A549 (cell line): ENCODE results near the gene NHEJ1. TPM values are rescaled to one million over a fixed set of nuclear protein-coding genes. Genes with fewer than 3 reads are reported as not detected.
A peak's percentile ranks its signal among the peaks of the same experiment; 100 is the strongest.

Experiments used
- ATAC-seq, 2 experiments: fragments of 200-7000 bp in 1 of 2; fragments of >200 bp in 1 of 2; cut with Nextera tagmentation in 1 of 2; cut with Tn5 transposase in 1 of 2; 3 replicates each; pipeline versions ENCODE4 v1.8.0 to v1.9.1; 2018 to 2020; ENCODE audit warnings: mild to moderate bottlenecking in 1 of 2, moderate library complexity in 1 of 2
- CTCF ChIA-PET: fragments of 300-600 bp; sonication (Branson Sonifier 250); formaldehyde crosslinking; extraction: SDS; loops from one replicate; lab custom pipeline; 2021; ENCODE audit warnings: antibody characterized with exemption, inconsistent platforms; lab: Yijun Ruan, JAX
- POLR2A ChIA-PET: fragments of 350-600 bp; formaldehyde crosslinking; extraction: SDS; loops from one replicate; lab custom pipeline; 2021; ENCODE audit warnings: antibody characterized with exemption, inconsistent platforms; lab: Yijun Ruan, JAX
- DNase-seq, 2 experiments: peaks; one replicate each; pipeline versions ENCODE4 v3.0.0 to v3.0.0-alpha.2; 2011 to 2016; ENCODE audit warnings: low read depth in 1 of 2, low spot score in 1 of 2
- FAIRE-seq: peaks from 2 replicates; lab custom pipeline; 2011; peaks lifted over from hg19 to GRCh38; lab: Jason Lieb, UNC
- H3K27ac ChIP-seq, 2 experiments: fragments of >200 bp; sonication (Bioruptor Twin); formaldehyde crosslinking; 3 replicates each; pipeline ENCODE4 v1.5.1; 2016 to 2017
- H3K4me1 ChIP-seq: fragments of >200 bp; sonication (Bioruptor Twin); formaldehyde crosslinking; 3 replicates; pipeline ENCODE4 v1.6.1; 2016
- H3K4me2 ChIP-seq: fragments of >200 bp; sonication (Bioruptor Twin); formaldehyde crosslinking; 3 replicates; pipeline ENCODE4 v1.6.1; 2016
- H3K4me3 ChIP-seq: fragments of >200 bp; sonication (Bioruptor Twin); formaldehyde crosslinking; 3 replicates; pipeline ENCODE4 v1.5.1; 2016
- H3K9me3 ChIP-seq: fragments of >200 bp; sonication (Bioruptor Twin); formaldehyde crosslinking; 3 replicates; pipeline ENCODE4 v1.6.1; 2016
- CBX8 ChIP-seq: fragments of 200-600 bp; sonication (generic); IDR thresholded peaks from 2 replicates; pipeline ENCODE4 v1.6.1; 2016
- CEBPB ChIP-seq, 2 experiments: fragments of >200 bp in 1 of 2; sonication (Bioruptor Twin) in 1 of 2; formaldehyde crosslinking in 1 of 2; IDR thresholded peaks; 2 replicates each; pipeline ENCODE4 v1.6.1; 2012 to 2016
- CHD2 ChIP-seq: fragments of 150-350 bp; IDR thresholded peaks from 2 replicates; pipeline ENCODE4 v1.6.1; 2014; ENCODE audit warnings: low read length; ENCODE audit not compliant: partially characterized antibody
- CHD4 ChIP-seq: fragments of 200-600 bp; sonication (generic); IDR thresholded peaks from 2 replicates; pipeline ENCODE4 v1.6.1; 2016; ENCODE audit warnings: antibody characterized with exemption, mild to moderate bottlenecking, borderline replicate concordance
- EHF ChIP-seq: fragments of 250-450 bp; sonication (Bioruptor Pico); IDR thresholded peaks from 2 replicates; pipeline ENCODE4 v1.5.0; 2020; ENCODE audit warnings: mild to moderate bottlenecking
- EP300 ChIP-seq, 2 experiments: fragments of >200 bp; sonication (Bioruptor Twin); formaldehyde crosslinking; IDR thresholded peaks; 2 replicates in 1 of 2; 3 replicates in 1 of 2; pipeline ENCODE4 v1.6.1; 2016 to 2017
- GATA3 ChIP-seq: IDR thresholded peaks from 2 replicates; pipeline ENCODE4 v1.6.1; 2012; ENCODE audit warnings: borderline replicate concordance
- HDAC2 ChIP-seq: fragments of 200-600 bp; sonication (generic); IDR thresholded peaks from 2 replicates; pipeline ENCODE4 v1.6.1; 2016
- HEYL ChIP-seq: fragments of 250-450 bp; sonication (Bioruptor Pico); IDR thresholded peaks from 2 replicates; pipeline ENCODE4 v1.8.0; 2021; ENCODE audit warnings: mild to moderate bottlenecking, moderate library complexity
- HMGXB4 ChIP-seq: fragments of 250-450 bp; sonication (Bioruptor Pico); IDR thresholded peaks from 2 replicates; pipeline ENCODE4 v1.5.0; 2021; ENCODE audit warnings: mild to moderate bottlenecking, moderate library complexity, borderline replicate concordance
- HOXA7 ChIP-seq: fragments of 250-450 bp; sonication (Bioruptor Pico); IDR thresholded peaks from 2 replicates; pipeline ENCODE4 v1.5.0; 2020; ENCODE audit warnings: mild to moderate bottlenecking, moderate library complexity
- HOXB13 ChIP-seq: fragments of 250-450 bp; sonication (Bioruptor Pico); IDR thresholded peaks from 2 replicates; pipeline ENCODE4 v1.5.0; 2020; ENCODE audit warnings: low read depth, mild to moderate bottlenecking, moderate library complexity
- HOXB5 ChIP-seq: fragments of 250-450 bp; sonication (Bioruptor Pico); IDR thresholded peaks from 2 replicates; pipeline ENCODE4 v1.5.0; 2020; ENCODE audit warnings: mild to moderate bottlenecking, moderate library complexity
- JUNB ChIP-seq: fragments of >200 bp; sonication (Bioruptor Twin); formaldehyde crosslinking; IDR thresholded peaks from 2 replicates; pipeline ENCODE4 v1.6.1; 2016
- KDM1A ChIP-seq: fragments of 200-600 bp; sonication (generic); IDR thresholded peaks from 2 replicates; pipeline ENCODE4 v1.6.1; 2016; ENCODE audit warnings: low read depth, mild to moderate bottlenecking
- MAFK ChIP-seq: fragments of 450-650 bp; IDR thresholded peaks from 2 replicates; pipeline ENCODE4 v1.6.1; 2014; ENCODE audit not compliant: partially characterized antibody
- MAX ChIP-seq: IDR thresholded peaks from 2 replicates; pipeline ENCODE4 v1.6.1; 2012
- MAZ ChIP-seq: fragments of 150-350 bp; IDR thresholded peaks from 2 replicates; pipeline ENCODE4 v1.6.1; 2014; ENCODE audit warnings: antibody characterized with exemption, low read depth, low read length, borderline replicate concordance
- NFE2L2 ChIP-seq: fragments of 150-350 bp; conservative IDR thresholded peaks from 2 replicates; pipeline ENCODE4 v1.6.1; 2014; ENCODE audit warnings: low read length
- NPAS2 ChIP-seq: fragments of 250-450 bp; sonication (Bioruptor Pico); IDR thresholded peaks from 2 replicates; pipeline ENCODE4 v1.8.0; 2022; ENCODE audit warnings: mild to moderate bottlenecking, moderate library complexity, borderline replicate concordance
- PHF8 ChIP-seq: fragments of 200-600 bp; sonication (generic); IDR thresholded peaks from 2 replicates; pipeline ENCODE4 v1.6.1; 2016; ENCODE audit warnings: low read depth, mild to moderate bottlenecking, antibody characterized with exemption, moderate library complexity, borderline replicate concordance
- POLR2A ChIP-seq: IDR thresholded peaks from 2 replicates; pipeline ENCODE4 v1.6.1; 2012; ENCODE audit warnings: mild to moderate bottlenecking, low read length
- POLR2AphosphoS2 ChIP-seq: conservative IDR thresholded peaks from 2 replicates; pipeline ENCODE4 v1.6.1; 2012; ENCODE audit warnings: low read length, improper control_type of control experiment, inconsistent platforms
- RARB ChIP-seq: fragments of 250-450 bp; sonication (Bioruptor Pico); IDR thresholded peaks from 2 replicates; pipeline ENCODE4 v1.8.0; 2021; ENCODE audit warnings: mild to moderate bottlenecking, moderate library complexity
- RNF2 ChIP-seq: fragments of 200-600 bp; sonication (generic); IDR thresholded peaks from 2 replicates; pipeline ENCODE4 v1.6.1; 2016; ENCODE audit warnings: low read depth, mild to moderate bottlenecking, antibody characterized with exemption, moderate library complexity, borderline replicate concordance
- SMC3 ChIP-seq: fragments of >200 bp; sonication (Bioruptor Twin); formaldehyde crosslinking; IDR thresholded peaks from 3 replicates; pipeline ENCODE4 v1.6.1; 2018; ENCODE audit warnings: inconsistent platforms
- SREBF2 ChIP-seq: fragments of 450-650 bp; IDR thresholded peaks from 2 replicates; pipeline ENCODE4 v1.6.1; 2014; ENCODE audit warnings: mild to moderate bottlenecking, moderate library complexity
- TFCP2L1 ChIP-seq: fragments of 250-450 bp; sonication (Bioruptor Pico); IDR thresholded peaks from 2 replicates; pipeline ENCODE4 v1.5.0; 2021; ENCODE audit warnings: mild to moderate bottlenecking
- ZFP36 ChIP-seq: fragments of 450-650 bp; IDR thresholded peaks from 2 replicates; pipeline ENCODE4 v1.6.1; 2014; ENCODE audit warnings: borderline replicate concordance; ENCODE audit not compliant: partially characterized antibody
- ZNF302 ChIP-seq: fragments of 250-450 bp; sonication (Bioruptor Pico); IDR thresholded peaks from 2 replicates; pipeline ENCODE4 v1.9.0; 2021; ENCODE audit warnings: inconsistent platforms, mild to moderate bottlenecking, moderate library complexity
- ZSCAN20 ChIP-seq: fragments of 250-450 bp; sonication (Bioruptor Pico); IDR thresholded peaks from 2 replicates; pipeline ENCODE4 v1.8.0; 2022; ENCODE audit warnings: mild to moderate bottlenecking, moderate library complexity
- WGBS: methylation state at CpG from one replicate; pipeline ENCODE4 v1.1.6; 2017; ENCODE audit errors: missing lambda C conversion rate; 5-methylcytosine and 5-hydroxymethylcytosine counted together
- polyA plus RNA-seq, 4 experiments: library from polyadenylated mRNA; depleted of rRNA in 3 of 4; stranded (reverse); fragments of >200 nt; fragmentation: RNase III in 1 of 4; extraction: RNeasy Plus Mini Kit Qiagen cat#74134 plus additional on column Dnase treatment in 1 of 4; gene quantifications; 2 replicates in 3 of 4; 3 replicates in 1 of 4; pipeline ENCODE4 v1.2.3, GENCODE V29; 2011 to 2017
- TF ChIP-seq, protein P1 (sequence below): fragments of 200-600 bp; sonication (generic); IDR thresholded peaks from 2 replicates; pipeline ENCODE4 v1.6.1; 2016; ENCODE audit warnings: antibody characterized with exemption, mild to moderate bottlenecking, moderate library complexity

NHEJ1 gene
- polyA plus RNA-seq, 2 of the 4 experiments (the other 2 are of a cell fraction): 18.5 to 31.8 TPM

- TF ChIP-seq KDM1A (no peak), GATA3 (no peak), RARB (no peak)
- no peak overlapping the region for H3K4me2 ChIP-seq
- CTCF ChIA-PET: interaction anchor here (1.2 to 3.8 kb wide), 10 partner anchors 9 to 148 kb away, joined by 3 to 18 read pairs (median 7); no protein-coding TSS in a partner anchor
- POLR2A ChIA-PET: no interaction called here
- H3K4me3 ChIP-seq: no peak overlapping the region
- ATAC-seq (no peak), FAIRE-seq (no peak), DNase-seq (no peak)
- H3K4me1 ChIP-seq: peaks cover 50% of the 10 kb centered on the region
- H3K27ac ChIP-seq: no peak overlapping the region; a peak in 1 of 6 replicates
- over 99% methylated on average over 7 of the region's 7 CpGs for WGBS
- no peaks in the 10 kb centered on the region for H3K9me3 ChIP-seq
Observed at GRCh38 chr2:219128396-219128795, 32.2 kb downstream of the NHEJ1 start.

DNA sequence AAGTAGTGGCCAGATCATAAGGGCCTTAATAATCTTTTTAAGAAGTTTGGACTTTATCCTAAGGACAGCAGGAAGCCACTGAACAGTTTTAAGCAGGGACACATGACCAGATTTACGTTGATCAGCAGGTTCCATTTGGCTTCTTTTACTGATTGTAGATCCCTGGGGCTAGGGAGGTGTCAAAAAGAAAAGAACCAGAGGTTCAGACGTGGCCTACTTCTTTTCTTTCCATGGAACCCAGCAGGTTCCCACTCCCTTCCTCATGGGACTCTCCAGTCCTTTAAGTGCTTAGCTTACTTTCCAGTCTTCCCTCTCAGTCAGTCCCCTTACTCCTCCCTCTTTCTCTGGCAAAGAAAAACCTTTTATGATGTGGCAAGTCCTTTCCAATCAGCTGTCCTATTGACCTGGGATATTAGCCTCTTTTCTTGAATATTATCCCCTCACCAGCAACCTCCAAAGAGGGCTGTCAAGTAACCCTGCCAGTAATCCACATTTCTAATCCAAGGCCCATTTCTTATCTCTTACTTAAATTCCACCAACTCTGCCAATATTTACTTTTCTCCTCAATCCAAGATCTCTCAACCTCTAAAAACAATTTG, 33.5 kb downstream of the NHEJ1 start:
- ATAC-seq (no peak), DNase-seq (no peak), FAIRE-seq (no peak)
- H3K4me1 ChIP-seq: peaks cover 50% of the 10 kb centered on the region
- peak overlapping the region; percentile 69 to 73; a peak in 2 of 6 replicates for H3K27ac ChIP-seq
- H3K4me2 ChIP-seq: peak overlapping the region; percentile 70; the same call in 2 of the 3 replicates
- no peaks in the 10 kb centered on the region for H3K9me3 ChIP-seq
- WGBS: 57% methylated on average over 2 of the region's 2 CpGs
- H3K4me3 ChIP-seq: no peak overlapping the region
- TF ChIP-seq NFE2L2: no peak
- no peak for TF ChIP-seq HOXA7 (CRISPR knock-in tag)
- TF ChIP-seq HOXB5 (CRISPR knock-in tag): no peak
- TF ChIP-seq ZSCAN20 (CRISPR knock-in tag): no peak
- no peak for TF ChIP-seq CHD2
- TF ChIP-seq HDAC2: no peak
- no peak for TF ChIP-seq EP300 (IDR thresholded peaks at IDR 0.05)
- TF ChIP-seq PHF8: no peak
- no peak for TF ChIP-seq CBX8
- no peak for TF ChIP-seq RNF2
- TF ChIP-seq POLR2AphosphoS2: no peak
- no peak for TF ChIP-seq MAZ
- TF ChIP-seq HOXB13 (CRISPR knock-in tag): no peak
- TF ChIP-seq MAFK: no peak
- TF ChIP-seq TFCP2L1 (CRISPR knock-in tag): no peak
- no peak for TF ChIP-seq JUNB
- no peak for TF ChIP-seq ZFP36
- TF ChIP-seq ZNF302 (CRISPR knock-in tag): no peak
- ChIA-PET POLR2A (no interaction called here), CTCF (interaction anchor here (0.6 to 3.6 kb wide), 8 partner anchors 8 to 276 kb away, joined by 3 to 16 read pairs (median 6); no protein-coding TSS in a partner anchor)

DNA sequence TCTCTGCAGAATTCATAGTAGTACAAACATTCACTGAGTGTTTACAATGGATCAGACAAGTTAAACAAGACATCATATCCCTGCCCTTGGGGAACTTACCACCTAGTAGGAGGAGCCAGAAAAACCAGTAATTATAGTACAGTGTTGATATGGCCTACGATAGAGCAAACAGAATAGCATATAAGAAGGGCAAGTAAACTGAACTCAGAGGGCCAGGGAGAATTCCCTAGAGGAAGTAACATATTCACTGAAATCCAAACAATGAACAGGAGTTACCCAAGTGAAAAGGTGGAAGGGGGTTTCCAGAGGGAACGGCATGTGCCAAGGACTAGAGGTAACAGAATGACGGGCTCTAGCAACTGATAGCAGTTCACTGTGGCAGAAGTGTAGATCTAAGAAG, 34.1 kb downstream of the NHEJ1 start:
- peaks cover 46% of the 10 kb centered on the region for H3K4me1 ChIP-seq
- H3K4me2 ChIP-seq: peak overlapping the region; percentile 70
- 13% methylated on average over 3 of the region's 3 CpGs for WGBS
- peak; percentile 6 to 37 for DNase-seq
- ChIA-PET POLR2A (no interaction called here), CTCF (interaction anchor here (1.0 to 10.8 kb wide), 7 partner anchors 13 to 146 kb away, joined by 3 to 173 read pairs (median 7); no protein-coding TSS in a partner anchor)
- H3K27ac ChIP-seq: peak overlapping the region; percentile 69 to 73; a peak in 2 of 6 replicates
- peak in 1 of 2 experiments; percentile 75; a peak in 3 of 6 replicates for ATAC-seq
- no peaks in the 10 kb centered on the region for H3K9me3 ChIP-seq
- no peak for FAIRE-seq
- H3K4me3 ChIP-seq: no peak overlapping the region
- TF ChIP-seq EHF (CRISPR knock-in tag) (no peak), MAX (no peak), HMGXB4 (no peak), POLR2A (no peak), HEYL (CRISPR knock-in tag) (no peak), SREBF2 (no peak), MAFK (no peak), CHD4 (no peak), SMC3 (no peak), ZFP36 (no peak), NPAS2 (CRISPR knock-in tag) (no peak), CEBPB (IDR thresholded peaks at IDR 0.05) (no peak), ZSCAN20 (CRISPR knock-in tag) (no peak), MAZ (no peak)
- TF ChIP-seq, protein P1, sequence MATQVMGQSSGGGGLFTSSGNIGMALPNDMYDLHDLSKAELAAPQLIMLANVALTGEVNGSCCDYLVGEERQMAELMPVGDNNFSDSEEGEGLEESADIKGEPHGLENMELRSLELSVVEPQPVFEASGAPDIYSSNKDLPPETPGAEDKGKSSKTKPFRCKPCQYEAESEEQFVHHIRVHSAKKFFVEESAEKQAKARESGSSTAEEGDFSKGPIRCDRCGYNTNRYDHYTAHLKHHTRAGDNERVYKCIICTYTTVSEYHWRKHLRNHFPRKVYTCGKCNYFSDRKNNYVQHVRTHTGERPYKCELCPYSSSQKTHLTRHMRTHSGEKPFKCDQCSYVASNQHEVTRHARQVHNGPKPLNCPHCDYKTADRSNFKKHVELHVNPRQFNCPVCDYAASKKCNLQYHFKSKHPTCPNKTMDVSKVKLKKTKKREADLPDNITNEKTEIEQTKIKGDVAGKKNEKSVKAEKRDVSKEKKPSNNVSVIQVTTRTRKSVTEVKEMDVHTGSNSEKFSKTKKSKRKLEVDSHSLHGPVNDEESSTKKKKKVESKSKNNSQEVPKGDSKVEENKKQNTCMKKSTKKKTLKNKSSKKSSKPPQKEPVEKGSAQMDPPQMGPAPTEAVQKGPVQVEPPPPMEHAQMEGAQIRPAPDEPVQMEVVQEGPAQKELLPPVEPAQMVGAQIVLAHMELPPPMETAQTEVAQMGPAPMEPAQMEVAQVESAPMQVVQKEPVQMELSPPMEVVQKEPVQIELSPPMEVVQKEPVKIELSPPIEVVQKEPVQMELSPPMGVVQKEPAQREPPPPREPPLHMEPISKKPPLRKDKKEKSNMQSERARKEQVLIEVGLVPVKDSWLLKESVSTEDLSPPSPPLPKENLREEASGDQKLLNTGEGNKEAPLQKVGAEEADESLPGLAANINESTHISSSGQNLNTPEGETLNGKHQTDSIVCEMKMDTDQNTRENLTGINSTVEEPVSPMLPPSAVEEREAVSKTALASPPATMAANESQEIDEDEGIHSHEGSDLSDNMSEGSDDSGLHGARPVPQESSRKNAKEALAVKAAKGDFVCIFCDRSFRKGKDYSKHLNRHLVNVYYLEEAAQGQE: no peak
